Parathyroid adenoma (tissue), 2 donors: ENCODE data around the gene PBX1.

Source experiments
- H2AFZ ChIP-seq: fragments of 300-600 bp; sonication (generic); one replicate; pipeline ENCODE4 v1.7.0; 2017; ENCODE audit warnings: antibody characterized with exemption, mild to moderate bottlenecking
- H3K27ac ChIP-seq: fragments of 300-600 bp; sonication (generic); one replicate; pipeline ENCODE4 v1.7.0; 2017
- H3K27me3 ChIP-seq: fragments of 300-600 bp; sonication (generic); one replicate; pipeline ENCODE4 v1.7.0; 2017; ENCODE audit warnings: low read length; ENCODE audit not compliant: control insufficient read depth, insufficient read depth
- H3K36me3 ChIP-seq: fragments of 300-600 bp; sonication (generic); one replicate; pipeline ENCODE4 v1.7.0; 2017; ENCODE audit warnings: low read length; ENCODE audit not compliant: control insufficient read depth, insufficient read depth
- H3K4me1 ChIP-seq: fragments of 300-600 bp; sonication (generic); one replicate; pipeline ENCODE4 v1.7.0; 2017; ENCODE audit warnings: control low read depth
- H3K4me2 ChIP-seq: fragments of 300-600 bp; sonication (generic); one replicate; pipeline ENCODE4 v1.7.0; 2017; ENCODE audit warnings: low read length
- H3K4me3 ChIP-seq: fragments of 300-600 bp; sonication (generic); one replicate; pipeline ENCODE4 v1.7.0; 2017; ENCODE audit warnings: low read depth, low read length
- H3K79me2 ChIP-seq: fragments of 300-600 bp; sonication (generic); one replicate; pipeline ENCODE4 v1.7.0; 2017; ENCODE audit warnings: control low read depth
- H3K9ac ChIP-seq: fragments of 300-600 bp; sonication (generic); one replicate; pipeline ENCODE4 v1.7.0; 2017; ENCODE audit warnings: mild to moderate bottlenecking
- H3K9me3 ChIP-seq: fragments of 300-600 bp; sonication (generic); one replicate; pipeline ENCODE4 v1.7.0; 2017; ENCODE audit warnings: low read length; ENCODE audit not compliant: control insufficient read depth
- CTCF ChIP-seq: fragments of 300-600 bp; sonication (generic); IDR thresholded peaks from one replicate; pipeline ENCODE4 v1.7.0; 2017; ENCODE audit warnings: antibody characterized with exemption, mild to moderate bottlenecking
- donor health status: primary hyperparathyroidism.

Gene PBX1

GRCh38 chr1:164783778-164784555 lies 225.0 kb downstream of the PBX1 start:
- Histone ChIP-seq H3K27me3 (no peaks in the 10 kb centered on the region), H3K4me2 (no peak overlapping the region), H3K27ac (no peak overlapping the region), H3K36me3 (no peaks in the 10 kb centered on the region), H3K9me3 (no peaks in the 10 kb centered on the region), H2AFZ (no peak overlapping the region), H3K4me1 (peaks cover 36% of the 10 kb centered on the region), H3K9ac (no peak overlapping the region), H3K4me3 (no peak overlapping the region), H3K79me2 (peaks cover 5% of the 10 kb centered on the region)
- no peak for TF ChIP-seq CTCF

- H3K9ac ChIP-seq = no peak overlapping the region
- peaks cover 5% of the 10 kb centered on the region for H3K79me2 ChIP-seq
- H3K4me2 ChIP-seq = no peak overlapping the region
- no peaks in the 10 kb centered on the region for H3K36me3 ChIP-seq
- no peak overlapping the region for H2AFZ ChIP-seq
- H3K4me1 ChIP-seq = peaks cover 36% of the 10 kb centered on the region
- peak overlapping the region; percentile 73 for H3K27ac ChIP-seq
- no peaks in the 10 kb centered on the region for H3K27me3 ChIP-seq
- no peaks in the 10 kb centered on the region for H3K9me3 ChIP-seq
- no peak overlapping the region for H3K4me3 ChIP-seq
- no peak for TF ChIP-seq CTCF
Measured at GRCh38 chr1:164784960-164785359, 226.0 kb downstream of the PBX1 start.

GRCh38 chr1:164785841-164786534 lies 227.0 kb downstream of the PBX1 start:
- no peak overlapping the region for H3K9ac ChIP-seq
- no peaks in the 10 kb centered on the region for H3K27me3 ChIP-seq
- H3K4me1 ChIP-seq = peaks cover 40% of the 10 kb centered on the region
- peak overlapping the region; percentile 73 for H3K27ac ChIP-seq
- no peaks in the 10 kb centered on the region for H3K36me3 ChIP-seq
- no peaks in the 10 kb centered on the region for H3K9me3 ChIP-seq
- no peak for TF ChIP-seq CTCF
- peak overlapping the region; percentile 11 for H3K4me2 ChIP-seq
- H3K4me3 ChIP-seq = no peak overlapping the region
- H3K79me2 ChIP-seq = peaks cover 4% of the 10 kb centered on the region
- H2AFZ ChIP-seq = no peak overlapping the region

GRCh38 chr1:164786980-164787833 lies 228.2 kb downstream of the PBX1 start:
- Histone ChIP-seq H3K27me3 (no peaks in the 10 kb centered on the region), H3K9ac (no peak overlapping the region), H2AFZ (peak overlapping the region; percentile 45), H3K4me3 (no peak overlapping the region), H3K4me2 (no peak overlapping the region), H3K9me3 (no peaks in the 10 kb centered on the region), H3K36me3 (no peaks in the 10 kb centered on the region), H3K79me2 (peaks cover 4% of the 10 kb centered on the region), H3K4me1 (peaks cover 28% of the 10 kb centered on the region), H3K27ac (peak overlapping the region; percentile 79)
- peak; percentile 81 for TF ChIP-seq CTCF
